Cardiac septum (tissue), 1 donor: ENCODE measurements around the gene VPS37D. TPM values are rescaled to one million over a fixed set of nuclear protein-coding genes. Genes with fewer than 3 reads are reported as not detected.
"Not testable (repeated sequence)": the region's sequence is repeated elsewhere in the genome, so short reads cannot be mapped to it uniquely, and the experiment has no call there.

Experiments used
- DNase-seq: peaks from one replicate; pipeline ENCODE4 v3.0.0-alpha.2; 2020; ENCODE audit warnings: low spot score
- intact Hi-C: fragments of 100-400 bp; cut with DNase I; formaldehyde crosslinking; loops from one replicate; pipeline ENCODE4 v1.14.0; 2022
- long read RNA-seq: library from polyadenylated mRNA; unstranded; transcript quantifications from one replicate; pipeline ENCODE4 v2.0.0, GENCODE V29; 2021
- total RNA-seq: library from RNA; stranded (reverse); fragmentation: NEBNext Ultra II Directional; extraction: Animal tissue kit (Norgen Biotek cat#: 25700); gene quantifications from one replicate; pipeline ENCODE4 v1.2.1, GENCODE V29; 2021
- donor health status: DM: no; HTN: no; CAD: no.

Gene VPS37D, protein sequence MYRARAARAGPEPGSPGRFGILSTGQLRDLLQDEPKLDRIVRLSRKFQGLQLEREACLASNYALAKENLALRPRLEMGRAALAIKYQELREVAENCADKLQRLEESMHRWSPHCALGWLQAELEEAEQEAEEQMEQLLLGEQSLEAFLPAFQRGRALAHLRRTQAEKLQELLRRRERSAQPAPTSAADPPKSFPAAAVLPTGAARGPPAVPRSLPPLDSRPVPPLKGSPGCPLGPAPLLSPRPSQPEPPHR
- total RNA-seq, result 2.4 TPM
- long read RNA-seq, transcript VPS37D-201 (4 exons, 1,624 nt), result major isoform, 7 of 10 reads
- long read RNA-seq, partial matches to known transcripts, result 3 of 10 reads
- long read RNA-seq, other reads (novel, unspliced or antisense), result 0 of 10 reads

DNA sequence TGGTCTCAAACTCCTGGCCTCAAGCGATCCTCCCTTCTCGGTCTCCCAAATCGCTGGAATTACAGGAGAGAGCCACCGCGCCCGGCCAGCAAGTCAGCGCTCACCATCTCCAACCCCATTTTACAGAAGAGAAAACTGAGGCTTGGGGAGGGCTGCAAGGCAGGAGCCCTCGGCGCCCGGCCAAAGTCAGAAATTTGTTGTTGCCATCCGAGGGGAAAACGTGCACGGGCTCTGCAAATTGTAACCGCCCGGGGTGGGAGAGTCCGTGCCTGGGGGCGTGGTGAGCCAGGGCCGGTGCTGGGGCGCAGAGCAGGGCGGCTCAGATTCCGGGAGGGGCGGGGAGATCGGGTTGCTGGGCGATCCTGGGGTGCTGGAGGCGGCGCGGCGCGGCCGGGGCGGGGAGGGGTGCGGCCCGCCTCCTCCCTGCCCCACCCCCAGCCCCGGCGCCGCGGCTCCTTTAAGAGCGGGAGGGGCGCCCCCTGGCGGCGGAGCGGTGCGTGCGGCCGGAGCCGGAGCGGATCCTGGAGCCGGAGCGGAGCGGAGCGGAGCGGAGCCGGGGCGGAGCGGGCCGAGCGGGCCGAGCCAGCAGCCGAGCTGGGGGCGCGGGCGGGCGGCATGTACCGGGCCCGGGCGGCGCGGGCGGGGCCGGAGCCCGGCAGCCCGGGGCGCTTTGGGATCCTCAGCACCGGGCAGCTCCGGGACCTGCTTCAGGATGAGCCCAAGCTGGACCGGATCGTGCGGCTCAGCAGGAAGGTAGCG is at the start of gene VPS37D:
Gene VPS37D (plus strand): TSS at position 488 of the 759 bp plus-strand sequence. CDS start 128 bp downstream, at position 616.
- peak; percentile 94 for DNase-seq
- intact Hi-C loops, result loop anchor here (2.0 to 5.0 kb wide), 2 partner anchors 50 to 59 kb away; partner anchors contain the start of gene STX1A

DNA sequence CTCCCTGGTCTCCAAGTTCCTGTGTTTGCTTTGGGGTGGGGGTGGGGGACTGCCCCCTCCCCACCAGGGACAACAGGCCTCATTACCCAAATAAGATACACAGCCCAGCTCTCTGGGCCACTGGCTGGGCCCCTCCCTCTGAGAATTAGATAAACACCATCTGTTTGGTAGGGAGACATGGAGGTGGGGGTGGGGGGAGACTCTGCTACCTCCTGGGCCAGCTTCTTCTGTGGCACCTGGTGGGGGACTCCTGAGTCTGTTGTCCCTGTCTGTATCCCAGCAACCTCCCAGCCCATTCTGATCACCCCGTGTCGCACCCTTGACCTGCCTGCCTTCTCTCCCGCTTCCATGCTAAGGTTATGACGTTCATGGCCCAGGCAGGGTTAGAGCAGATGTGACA is 49.1 kb upstream of the VPS37D start:
- DNase-seq, result no peak
- intact Hi-C loops, result no loop called here

DNA sequence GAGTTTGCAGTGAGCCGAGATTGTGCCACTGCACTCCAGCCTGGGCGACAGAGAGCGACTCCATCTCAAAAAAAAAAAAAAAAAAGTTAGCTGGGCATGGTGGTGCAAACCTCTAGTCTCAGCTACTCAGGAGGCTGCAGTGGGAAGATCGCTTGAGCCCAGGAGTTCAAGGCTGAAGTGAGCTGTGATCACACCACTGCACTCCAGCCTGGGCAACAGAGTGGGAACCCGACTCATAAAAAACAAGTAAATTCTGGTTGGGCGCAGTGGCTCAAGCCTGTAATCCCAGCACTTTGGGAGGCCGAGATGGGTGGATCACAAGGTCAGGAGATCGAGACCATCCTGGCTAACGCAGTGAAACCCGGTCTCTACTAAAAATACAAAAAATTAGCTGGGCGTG is 48.2 kb upstream of the VPS37D start:
- intact Hi-C loops, DNase-seq: not testable (repeated sequence)

DNA sequence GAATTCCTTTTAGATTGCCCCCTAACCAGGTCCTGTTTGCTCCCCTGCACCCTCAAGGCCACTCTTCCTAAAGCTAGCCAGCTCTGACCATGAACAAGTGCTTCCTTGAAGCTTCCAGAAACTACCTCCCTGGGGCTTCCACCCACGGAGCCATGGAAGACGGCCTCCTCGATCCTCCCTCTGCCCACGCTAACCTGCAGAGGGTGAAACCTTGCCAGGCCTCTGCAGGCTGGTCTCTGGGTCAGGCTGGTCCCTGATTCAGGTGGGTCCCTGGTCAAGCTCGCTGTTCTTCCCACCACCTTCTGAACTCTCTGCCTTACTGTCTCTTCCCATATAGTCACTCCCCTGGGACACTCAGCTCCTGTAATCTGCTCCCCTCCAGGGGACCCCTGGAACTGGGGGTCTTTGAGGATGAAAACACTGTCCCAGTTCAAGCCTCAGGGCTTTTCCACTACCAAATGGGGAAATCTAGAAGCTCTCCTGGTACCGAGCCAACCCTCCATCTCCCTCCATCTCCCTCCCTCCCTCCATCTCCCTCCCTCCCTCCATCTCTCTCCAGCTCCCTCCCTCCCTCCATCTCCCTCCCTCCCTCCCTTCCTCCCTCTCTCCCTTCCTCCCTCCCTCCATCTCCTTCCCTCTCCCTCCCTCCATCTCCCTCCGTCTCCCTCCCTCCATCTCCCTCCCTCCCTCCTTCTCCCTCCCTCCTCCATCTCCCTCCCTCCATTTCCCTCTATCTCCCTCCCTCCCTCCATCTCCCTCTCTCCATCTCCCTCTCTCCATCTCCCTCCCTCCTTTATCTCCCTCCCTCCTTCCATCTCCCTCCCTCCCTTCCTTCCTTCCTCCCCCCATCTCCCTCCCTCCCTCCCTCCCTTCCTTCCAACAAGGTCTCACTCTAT is 46.2 kb upstream of the VPS37D start:
- intact Hi-C loops, result no loop called here
- DNase-seq, result no peak

DNA sequence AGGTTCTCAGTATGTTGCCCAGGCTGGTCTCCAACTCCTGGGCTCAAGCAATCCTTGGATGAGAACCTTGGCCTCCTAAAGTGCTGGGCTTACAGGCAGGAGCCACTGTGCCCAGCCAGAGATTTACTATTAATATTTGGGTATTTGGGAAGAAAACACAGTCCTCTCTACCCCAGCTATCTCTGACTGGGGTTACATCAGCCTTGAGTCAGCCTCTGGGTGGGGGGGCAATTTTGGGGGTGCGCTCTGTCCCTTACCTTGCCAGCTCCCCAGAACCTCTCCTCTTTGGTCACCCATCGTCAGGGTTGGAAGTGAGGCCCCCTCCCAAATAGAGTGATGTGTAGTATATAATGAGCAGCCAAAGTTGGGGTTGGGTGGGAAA is 45.1 kb upstream of the VPS37D start:
- intact Hi-C loops, result no loop called here
- no peak for DNase-seq

DNA sequence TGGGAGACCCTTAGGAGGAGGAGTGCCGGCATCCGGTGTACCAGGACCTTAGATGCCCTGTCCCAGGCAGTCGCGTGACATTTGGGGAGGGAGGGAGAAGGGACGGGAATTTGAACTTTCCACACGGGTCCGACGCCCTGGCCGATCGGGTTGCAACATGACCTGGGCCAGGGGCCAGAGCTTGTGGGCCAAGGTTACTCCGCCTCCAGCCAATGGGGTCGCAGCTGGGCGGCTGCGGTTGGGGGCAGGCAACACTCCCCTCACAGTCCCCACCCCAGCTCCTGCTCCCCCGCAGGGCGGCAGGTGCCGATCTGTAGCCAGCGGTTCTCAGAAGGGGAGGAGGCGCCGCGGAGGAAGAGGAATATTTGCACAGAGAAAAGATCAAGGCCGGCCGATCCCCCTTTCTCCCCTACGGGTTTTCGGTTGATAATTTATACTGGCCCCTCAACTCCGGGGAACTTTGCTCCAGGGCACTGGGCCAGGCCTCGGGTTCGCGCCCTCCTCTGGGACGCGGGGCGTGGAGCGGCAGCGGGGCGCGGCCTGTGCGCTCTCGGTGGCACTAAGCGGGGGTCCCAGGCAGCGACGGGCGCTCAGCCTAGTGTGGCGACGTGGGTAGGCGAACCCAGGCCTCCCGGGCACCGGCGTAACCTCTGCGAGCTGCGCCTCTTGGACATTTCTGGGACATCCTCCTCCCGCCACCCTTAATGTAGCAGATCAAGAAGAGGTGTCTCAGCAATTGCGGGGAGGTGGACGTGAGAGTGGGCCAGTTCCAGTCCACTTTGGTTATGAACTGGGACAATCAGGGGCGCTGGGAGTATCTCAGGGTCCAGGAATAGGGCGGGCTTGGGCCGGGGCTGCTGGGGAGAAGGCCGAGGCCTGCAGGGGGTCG is 44.5 kb upstream of the VPS37D start:
- DNase-seq, result no peak
- intact Hi-C loops, result no loop called here

DNA sequence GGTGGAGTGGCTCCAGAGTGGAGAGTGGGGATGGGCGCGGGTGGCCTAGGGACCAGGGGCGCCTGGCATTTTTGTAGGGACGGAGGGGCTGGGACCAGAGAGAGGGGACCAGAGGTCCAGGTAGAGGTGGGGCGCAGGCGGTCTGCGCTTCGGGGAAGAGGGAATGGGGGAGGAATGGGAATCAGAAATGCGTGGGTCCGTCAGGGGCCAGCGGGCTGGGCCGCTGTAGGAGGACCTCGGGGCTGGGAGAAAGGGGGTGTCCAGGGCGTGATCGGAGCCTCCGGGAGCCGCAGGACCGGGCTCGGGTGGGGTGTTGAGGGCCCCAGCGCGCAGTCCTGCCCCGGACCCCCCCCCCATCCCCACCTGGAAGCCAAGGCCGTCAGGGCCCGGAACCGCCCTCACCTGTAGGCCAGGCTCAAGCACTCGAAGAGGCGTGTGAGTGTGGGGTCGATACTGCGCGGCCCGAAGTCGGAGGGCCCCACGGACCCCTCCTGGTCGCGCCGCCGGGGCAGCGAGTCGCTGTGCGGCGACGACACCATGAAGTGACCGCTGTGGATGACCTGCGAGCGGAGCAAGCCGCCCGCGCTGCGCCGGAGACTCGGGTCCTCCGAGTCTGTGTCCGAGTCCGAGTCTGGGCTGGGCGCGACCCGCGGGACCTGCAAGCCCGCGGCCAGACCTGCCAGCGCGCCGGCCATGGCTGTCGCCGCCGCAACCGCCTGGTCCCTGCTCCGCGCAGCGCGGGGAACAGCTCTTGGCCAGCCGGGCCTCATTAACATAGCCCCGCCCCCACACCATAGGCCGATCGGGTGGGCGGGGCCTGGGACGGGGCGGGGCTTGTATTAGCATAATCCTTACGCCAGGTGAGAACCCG is 43.6 kb upstream of the VPS37D start, which contains the start of gene MLXIPL:
Gene MLXIPL (minus strand): TSS at position 725 of the 871 bp plus-strand sequence. CDS start 30 bp downstream, at position 695.
- DNase-seq, result peak; percentile 78
- intact Hi-C loops, result no loop called here

DNA sequence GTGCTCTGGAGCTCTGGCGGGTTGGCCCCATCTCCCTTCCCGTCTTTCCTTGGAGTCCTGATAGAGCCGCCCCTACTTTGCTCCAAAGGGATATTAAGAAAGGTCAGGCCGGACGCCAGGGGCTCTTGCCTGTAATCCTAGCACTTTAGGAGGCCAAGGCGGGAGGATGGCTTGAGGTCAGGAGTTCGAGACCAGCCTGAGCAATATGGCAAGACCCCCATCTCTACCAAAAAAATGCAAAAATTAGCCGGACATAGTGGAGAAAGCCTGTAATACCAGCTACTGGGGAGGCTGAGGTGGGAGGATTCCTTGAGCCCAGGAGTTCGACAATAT is 43.0 kb upstream of the VPS37D start:
- no peak for DNase-seq
- intact Hi-C loops, result no loop called here

DNA sequence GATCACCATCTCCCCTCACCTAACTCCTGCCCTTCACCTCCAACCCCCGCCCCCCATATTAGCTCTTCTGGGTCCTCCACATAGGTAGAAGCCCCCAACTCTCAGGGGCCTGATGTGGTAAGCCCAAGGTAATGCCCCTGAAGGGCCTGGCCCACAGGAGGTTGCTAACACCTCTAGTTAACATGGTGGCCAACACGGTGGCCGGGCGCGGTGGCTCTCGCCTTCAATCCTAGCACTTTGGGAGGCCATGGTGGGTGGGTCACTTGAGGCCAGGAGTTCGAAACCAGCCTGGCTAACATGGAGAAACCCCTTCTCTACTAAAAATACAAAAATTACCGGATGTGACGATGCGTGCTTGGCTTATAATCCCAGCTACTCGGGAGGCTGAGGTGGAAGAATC is 42.4 kb upstream of the VPS37D start:
- no peak for DNase-seq
- intact Hi-C loops, result no loop called here

DNA sequence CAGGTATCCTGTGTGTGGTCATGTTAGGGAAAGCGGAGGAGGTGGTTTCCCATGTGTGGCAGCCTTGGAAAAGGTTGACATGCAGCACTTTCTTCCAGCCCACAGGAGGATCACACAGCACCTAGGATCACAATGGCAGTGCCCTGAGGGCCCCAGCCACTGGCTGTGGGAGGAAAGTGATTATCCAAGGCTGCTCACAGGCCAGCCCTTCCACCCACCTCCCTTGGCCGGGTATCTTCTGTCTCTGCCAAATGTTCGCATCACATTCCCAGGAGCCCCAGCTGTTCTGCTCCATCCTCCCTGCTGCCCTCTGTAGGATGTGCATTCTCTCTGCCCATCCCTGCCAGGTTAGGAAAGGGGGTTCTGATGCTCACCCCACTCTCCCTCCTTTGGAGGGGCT is 40.8 kb upstream of the VPS37D start:
- DNase-seq, result no peak
- intact Hi-C loops, result no loop called here

DNA sequence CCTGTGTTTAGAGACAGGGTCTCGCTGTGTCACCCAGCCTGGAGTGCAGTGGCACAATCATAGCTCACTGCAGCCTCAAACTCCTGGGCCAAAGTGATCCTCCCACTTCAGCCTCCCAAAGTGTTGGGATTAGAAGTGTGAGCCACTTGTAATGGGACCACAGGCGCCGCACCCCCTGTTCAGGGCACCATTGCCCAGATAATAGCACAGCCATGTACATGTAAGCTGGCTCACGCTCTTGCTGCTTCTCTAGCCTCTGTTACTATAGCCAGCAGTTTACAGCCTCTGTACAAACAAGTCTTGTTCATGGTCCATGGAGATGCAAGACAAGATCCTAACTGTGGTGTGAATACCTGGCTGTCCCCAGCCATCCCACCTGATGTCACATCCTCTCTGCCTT is 39.1 kb upstream of the VPS37D start:
- intact Hi-C loops, result no loop called here
- DNase-seq, result no peak

DNA sequence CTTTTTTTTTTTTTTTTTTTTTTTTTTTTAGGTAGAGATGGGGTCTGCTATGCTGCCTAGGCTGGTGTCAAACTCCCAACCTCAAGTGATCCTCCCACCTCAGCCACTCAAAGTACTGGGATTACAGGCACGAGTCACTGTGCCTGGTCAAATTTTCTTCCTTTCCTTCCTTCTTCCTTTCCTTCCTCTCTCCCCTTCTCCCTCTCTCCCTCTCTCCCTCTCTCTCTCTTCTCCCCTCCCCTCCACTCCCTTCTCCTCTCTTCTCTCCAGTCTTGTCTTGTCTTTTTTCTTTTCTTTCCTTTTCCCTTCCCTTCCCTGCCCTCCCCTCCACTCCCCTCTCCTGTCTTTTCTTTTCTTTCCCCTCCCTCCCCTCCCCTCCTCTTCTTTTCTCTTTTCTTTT is 36.1 kb upstream of the VPS37D start:
- DNase-seq, result no peak
- intact Hi-C loops, result no loop called here

DNA sequence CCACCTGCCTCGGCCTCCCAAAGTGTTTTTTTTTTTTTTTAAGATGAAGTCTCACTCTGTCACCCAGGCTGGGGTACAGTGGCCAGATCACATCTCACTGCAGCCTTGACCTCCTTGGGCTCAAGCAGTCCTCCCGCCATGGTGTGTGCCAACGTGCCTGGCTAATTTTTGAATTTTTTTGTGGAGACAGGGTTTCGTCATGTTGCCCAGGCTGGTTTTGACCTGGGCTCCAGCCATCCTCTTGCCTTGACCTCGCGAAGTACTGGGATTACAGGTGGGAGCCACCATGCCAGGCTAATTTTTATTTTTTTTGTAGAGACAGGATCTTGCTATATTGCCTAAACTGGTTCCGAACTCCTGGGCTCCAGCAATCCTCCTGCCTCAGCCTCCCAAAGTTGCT is 34.3 kb upstream of the VPS37D start:
- no peak for DNase-seq

DNA sequence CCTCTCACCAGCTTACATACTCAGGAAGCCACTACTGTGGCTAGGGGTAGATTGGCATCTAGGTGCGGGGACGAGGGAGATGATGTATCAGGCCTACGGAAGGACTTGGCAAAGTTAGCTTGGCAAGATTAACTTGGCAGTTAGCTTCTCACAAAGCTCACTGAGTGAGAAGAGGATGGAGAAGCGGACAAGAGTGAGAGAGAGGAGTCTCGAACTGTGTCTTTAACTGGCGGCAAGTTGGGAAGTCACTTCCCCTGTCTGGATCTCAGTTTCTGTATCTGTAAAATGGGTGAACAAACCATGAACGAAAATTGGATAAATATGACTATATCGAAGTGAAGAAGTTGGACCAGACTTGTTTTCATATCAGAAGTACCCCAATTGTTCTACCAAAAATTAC is 33.8 kb upstream of the VPS37D start:
- DNase-seq, result no peak
- intact Hi-C loops, result no loop called here

More for the DNA sequence above, 34.3 kb upstream of the VPS37D start:
- intact Hi-C loops, result no loop called here

DNA sequence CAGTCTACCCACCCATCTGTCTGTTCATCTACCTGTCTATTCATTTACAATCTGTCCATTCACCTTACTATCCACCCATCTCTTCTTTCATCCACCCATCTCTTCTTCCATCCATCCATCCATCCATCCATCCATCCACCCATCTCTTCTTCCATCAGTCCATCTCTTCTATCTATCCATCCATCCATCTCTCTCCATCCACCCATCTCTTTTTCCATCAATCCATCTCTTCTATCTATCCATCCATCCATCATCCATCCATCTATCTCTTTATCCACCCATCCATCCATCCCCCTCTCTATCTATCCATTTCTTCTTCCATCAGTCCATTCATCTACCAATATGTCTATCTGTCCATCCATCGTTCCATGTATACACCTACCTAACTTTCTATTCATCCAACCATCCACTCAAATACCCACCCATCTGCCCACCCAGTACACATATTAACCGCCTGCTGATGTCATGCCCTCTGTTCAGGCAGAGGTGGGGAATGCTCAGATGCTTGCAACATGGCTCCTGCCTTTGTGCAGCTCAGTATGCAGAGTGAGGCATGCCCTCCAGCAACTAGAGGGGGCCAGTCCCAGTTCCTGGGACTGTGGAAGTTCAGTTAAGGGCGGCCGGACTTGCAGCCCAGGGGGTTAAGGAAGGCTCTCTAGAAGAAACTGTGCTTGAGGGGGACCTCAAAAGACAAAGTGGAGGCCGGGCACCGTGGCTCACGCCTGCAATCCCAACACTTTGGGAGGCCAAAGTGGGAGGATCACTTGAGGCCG is 32.0 kb upstream of the VPS37D start:
- intact Hi-C loops, result no loop called here
- no peak for DNase-seq

DNA sequence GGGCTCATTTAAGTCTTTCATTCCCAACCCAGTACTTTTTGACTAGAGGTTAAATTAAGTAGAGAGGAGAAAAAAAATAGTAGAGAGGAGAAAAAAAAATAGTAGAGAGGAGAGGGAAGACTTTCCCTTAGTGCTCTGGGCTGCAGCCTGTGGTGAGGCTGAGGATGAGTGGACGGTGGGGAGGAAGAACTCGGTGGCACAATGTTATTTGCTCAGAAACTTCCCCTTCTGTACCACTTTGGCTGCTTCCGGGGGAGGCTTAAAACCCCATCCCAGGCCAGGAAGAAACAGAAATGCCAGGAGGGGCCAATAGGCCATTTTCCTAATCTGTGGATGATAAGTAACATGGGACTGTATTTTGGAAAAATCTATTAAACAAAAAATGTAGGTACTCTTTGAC is 28.7 kb upstream of the VPS37D start:
- intact Hi-C loops, result no loop called here
- no peak for DNase-seq

DNA sequence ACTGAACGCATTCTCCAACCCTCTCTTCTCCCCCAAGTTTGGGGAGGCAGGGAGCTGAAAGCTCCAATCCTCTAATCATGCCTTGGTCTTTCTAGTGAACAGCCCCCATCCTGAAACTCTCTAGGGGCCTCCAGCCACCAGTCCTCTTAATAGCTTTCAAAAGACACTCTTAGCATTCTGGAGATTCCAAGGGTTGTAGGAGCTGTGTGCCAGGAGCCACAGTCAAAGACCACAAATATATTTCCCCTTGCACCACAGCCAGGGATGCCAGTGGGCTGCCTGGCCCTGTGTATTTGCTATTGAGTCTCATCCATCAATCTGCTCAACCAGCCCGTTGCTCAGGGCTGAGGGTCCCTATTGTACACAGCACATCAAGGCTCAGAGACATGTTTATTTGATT is 24.8 kb upstream of the VPS37D start:
- intact Hi-C loops, result no loop called here
- DNase-seq, result no peak
